K562 (cell line): ENCODE results near the gene AMN1. TPM values are rescaled to one million over a fixed set of nuclear protein-coding genes. Genes with fewer than 3 reads are reported as not detected.
A peak's percentile ranks its signal among the peaks of the same experiment; 100 is the strongest.

ENCODE experiments used
- CAMTA2 ChIP-seq: fragments of 250-450 bp; sonication (Bioruptor Pico); conservative IDR thresholded peaks from 2 replicates; pipeline ENCODE4 v1.5.1; 2022
- CHCHD3 ChIP-seq: fragments of 250-450 bp; sonication (Bioruptor Pico); IDR thresholded peaks from 2 replicates; pipeline ENCODE4 v2.1.2; 2022; ENCODE audit warnings: mild to moderate bottlenecking
- CXXC5 ChIP-seq: fragments of 250-450 bp; sonication (Bioruptor Pico); IDR thresholded peaks from 2 replicates; pipeline ENCODE4 v1.8.0; 2022; ENCODE audit warnings: inconsistent platforms, mild to moderate bottlenecking, moderate library complexity
- HMBOX1 ChIP-seq: sonication (generic); IDR thresholded peaks from 2 replicates; pipeline ENCODE4 v1.6.1; 2016
- MAZ ChIP-seq, 2 experiments: fragments of 450-650 bp in 1 of 2; sonication (generic) in 1 of 2; formaldehyde crosslinking; IDR thresholded peaks in 1 of 2; conservative IDR thresholded peaks in 1 of 2; 2 replicates each; pipeline versions ENCODE4 v1.4.0 to v1.5.0; 2020; ENCODE audit warnings: mild to moderate bottlenecking in 1 of 2, missing genetic modification reagents in 1 of 2
- NFE2 ChIP-seq: IDR thresholded peaks from 2 replicates; pipeline ENCODE4 v1.6.1; 2014; ENCODE audit warnings: antibody characterized with exemption, low read depth
- RBM25 ChIP-seq: fragments of 200-400 bp; formaldehyde crosslinking; IDR thresholded peaks from 2 replicates; pipeline ENCODE4 v1.6.1; 2018; ENCODE audit warnings: low read length, low read depth, moderate library complexity; ENCODE audit not compliant: severe bottlenecking
- SMARCB1 ChIP-seq: IDR thresholded peaks from 2 replicates; pipeline ENCODE4 v1.6.1; 2011; ENCODE audit warnings: improper control_type of control experiment, low read depth; ENCODE audit not compliant: insufficient read length
- TRIM24 ChIP-seq, 2 experiments: fragments of 450-650 bp; IDR thresholded peaks; 2 replicates each; pipeline ENCODE4 v1.6.1; 2016
- VEZF1 ChIP-seq: fragments of 200-800 bp; sonication (Bioruptor generic); IDR thresholded peaks from 2 replicates; pipeline ENCODE4 v1.6.1; 2017; ENCODE audit warnings: missing genetic modification characterization, missing compliant biosample characterization
- XRCC4 ChIP-seq: IDR thresholded peaks from one replicate; pipeline ENCODE4 v1.6.1; 2011; ENCODE audit not compliant: insufficient read depth, insufficient read length; ENCODE audit errors: extremely low read depth
- ZNF197 ChIP-seq: fragments of 200-800 bp; sonication (Bioruptor generic); IDR thresholded peaks from 2 replicates; pipeline ENCODE4 v1.6.1; 2016; ENCODE audit warnings: low read depth, missing genetic modification characterization, missing compliant biosample characterization
- ZNF436 ChIP-seq: fragments of 250-450, 450-650 bp; sonication (Bioruptor Pico); formaldehyde crosslinking; IDR thresholded peaks from 2 replicates; pipeline ENCODE4 v1.7.0; 2020; ENCODE audit warnings: mild to moderate bottlenecking
- polyA plus RNA-seq, 8 experiments: library from polyadenylated mRNA; depleted of rRNA in 4 of 8; stranded (reverse) in 5 of 8; unstranded in 3 of 8; fragments of >200 nt; fragmentation: Nextera tagmentation in 2 of 8; fragmentation: Illumina TruSeq in 1 of 8; extraction: Ambion mirVana in 2 of 8; extraction: Trizol in 1 of 8; gene quantifications; 2 replicates each; pipeline versions ENCODE4 v1.2.1 to v1.2.3, GENCODE V29; 2011 to 2014; ENCODE audit warnings: inconsistent platforms in 1 of 8, missing spikeins in 1 of 8
- total RNA-seq, 7 experiments: library from RNA; depleted of rRNA in 6 of 7; stranded (reverse); fragments of >200 nt in 6 of 7; fragmentation: Illumina TruSeq in 2 of 7; extraction: Trizol in 2 of 7; gene quantifications; 2 replicates each; pipeline versions ENCODE4 v1.2.1 to v1.2.3, GENCODE V29; 2011 to 2021; ENCODE audit warnings: low replicate concordance in 1 of 7
- TF ChIP-seq, protein P1 (sequence below): sonication (generic); formaldehyde crosslinking; IDR thresholded peaks from 2 replicates; pipeline ENCODE4 v1.8.1; 2023; ENCODE audit warnings: missing genetic modification reagents, mild to moderate bottlenecking, borderline replicate concordance
- TF ChIP-seq, protein P2 (sequence below): IDR thresholded peaks from 2 replicates; pipeline ENCODE4 v1.6.1; 2012; ENCODE audit warnings: low read depth, low read length, improper control_type of control experiment, borderline replicate concordance
- TF ChIP-seq, protein P3 (sequence below), 3 experiments: fragments of 200-800 bp in 1 of 3; sonication (Bioruptor generic) in 1 of 3; sonication (generic) in 1 of 3; formaldehyde crosslinking in 1 of 3; IDR thresholded peaks; 2 replicates each; pipeline versions ENCODE4 v1.6.1 to v1.8.0; 2016 to 2022; ENCODE audit warnings: mild to moderate bottlenecking in 2 of 3, missing compliant biosample characterization in 2 of 3, missing genetic modification characterization in 2 of 3, missing genetic modification reagents in 1 of 3

Gene AMN1
- total and polyA plus RNA-seq, 9 of the 15 experiments (the other 6 are each of a cell fraction or from before 2014, with no cell fraction given) = 5.2 to 27.6 (median 13.0) TPM

DNA sequence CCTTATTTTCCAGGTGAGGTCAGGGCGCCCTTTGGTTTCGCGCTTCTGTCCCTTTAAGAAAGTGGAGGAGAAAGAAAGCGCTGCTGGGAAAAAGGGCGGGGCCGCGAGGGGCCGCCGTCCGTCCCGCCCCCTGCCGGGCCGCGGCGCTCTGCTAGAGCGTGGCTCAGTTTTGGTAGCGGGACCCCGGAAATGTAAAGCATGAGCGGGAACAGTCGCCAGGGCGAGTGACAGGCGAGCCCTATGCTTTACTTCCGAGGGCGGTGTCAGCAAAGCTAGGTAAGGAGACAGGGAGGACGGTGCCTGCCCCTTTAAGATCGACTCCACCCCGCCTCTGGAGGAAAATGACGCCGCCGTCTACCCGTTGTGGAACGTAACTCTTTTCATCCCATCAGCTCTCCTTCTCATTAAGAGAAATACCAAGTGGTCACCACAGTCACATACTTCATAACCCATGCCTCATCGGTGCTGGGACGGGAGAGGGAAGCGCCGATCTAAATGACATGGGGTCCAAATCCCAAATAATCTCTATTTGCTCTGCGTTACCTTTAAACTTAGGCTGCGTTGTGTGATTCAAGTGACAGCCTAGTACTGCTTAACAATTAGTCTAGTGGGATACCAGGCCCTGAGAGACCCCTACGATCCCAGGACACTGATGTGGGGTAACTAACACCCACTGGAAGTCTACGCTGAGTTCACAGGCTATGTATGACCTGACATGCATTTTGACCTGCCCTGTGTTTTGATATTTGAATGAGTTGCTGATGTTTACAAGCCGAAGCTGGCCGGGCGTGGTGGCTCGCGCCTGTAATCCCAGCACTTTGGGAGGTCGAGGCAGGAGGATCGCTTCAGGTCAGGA, 69.5 kb downstream of the AMN1 start, which contains the start of gene ETFBKMT (continued):
- TF ChIP-seq, protein P1, sequence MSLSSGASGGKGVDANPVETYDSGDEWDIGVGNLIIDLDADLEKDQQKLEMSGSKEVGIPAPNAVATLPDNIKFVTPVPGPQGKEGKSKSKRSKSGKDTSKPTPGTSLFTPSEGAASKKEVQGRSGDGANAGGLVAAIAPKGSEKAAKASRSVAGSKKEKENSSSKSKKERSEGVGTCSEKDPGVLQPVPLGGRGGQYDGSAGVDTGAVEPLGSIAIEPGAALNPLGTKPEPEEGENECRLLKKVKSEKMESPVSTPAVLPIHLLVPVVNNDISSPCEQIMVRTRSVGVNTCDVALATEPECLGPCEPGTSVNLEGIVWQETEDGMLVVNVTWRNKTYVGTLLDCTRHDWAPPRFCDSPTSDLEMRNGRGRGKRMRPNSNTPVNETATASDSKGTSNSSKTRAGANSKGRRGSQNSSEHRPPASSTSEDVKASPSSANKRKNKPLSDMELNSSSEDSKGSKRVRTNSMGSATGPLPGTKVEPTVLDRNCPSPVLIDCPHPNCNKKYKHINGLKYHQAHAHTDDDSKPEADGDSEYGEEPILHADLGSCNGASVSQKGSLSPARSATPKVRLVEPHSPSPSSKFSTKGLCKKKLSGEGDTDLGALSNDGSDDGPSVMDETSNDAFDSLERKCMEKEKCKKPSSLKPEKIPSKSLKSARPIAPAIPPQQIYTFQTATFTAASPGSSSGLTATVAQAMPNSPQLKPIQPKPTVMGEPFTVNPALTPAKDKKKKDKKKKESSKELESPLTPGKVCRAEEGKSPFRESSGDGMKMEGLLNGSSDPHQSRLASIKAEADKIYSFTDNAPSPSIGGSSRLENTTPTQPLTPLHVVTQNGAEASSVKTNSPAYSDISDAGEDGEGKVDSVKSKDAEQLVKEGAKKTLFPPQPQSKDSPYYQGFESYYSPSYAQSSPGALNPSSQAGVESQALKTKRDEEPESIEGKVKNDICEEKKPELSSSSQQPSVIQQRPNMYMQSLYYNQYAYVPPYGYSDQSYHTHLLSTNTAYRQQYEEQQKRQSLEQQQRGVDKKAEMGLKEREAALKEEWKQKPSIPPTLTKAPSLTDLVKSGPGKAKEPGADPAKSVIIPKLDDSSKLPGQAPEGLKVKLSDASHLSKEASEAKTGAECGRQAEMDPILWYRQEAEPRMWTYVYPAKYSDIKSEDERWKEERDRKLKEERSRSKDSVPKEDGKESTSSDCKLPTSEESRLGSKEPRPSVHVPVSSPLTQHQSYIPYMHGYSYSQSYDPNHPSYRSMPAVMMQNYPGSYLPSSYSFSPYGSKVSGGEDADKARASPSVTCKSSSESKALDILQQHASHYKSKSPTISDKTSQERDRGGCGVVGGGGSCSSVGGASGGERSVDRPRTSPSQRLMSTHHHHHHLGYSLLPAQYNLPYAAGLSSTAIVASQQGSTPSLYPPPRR (CRISPR knock-in tag) = no peak
- TF ChIP-seq CAMTA2 (CRISPR knock-in tag) (no peak), HMBOX1 (peak; percentile 67), ZNF197 (CRISPR knock-in tag) (no peak), ZNF436 (CRISPR knock-in tag) (no peak), VEZF1 (CRISPR knock-in tag) (peak; percentile 86), MAZ (CRISPR knock-in tag; conservative IDR thresholded peaks at IDR 0.05 in 1 of 2, IDR thresholded peaks at IDR 0.05 in 1 of 2) (peak; percentile 52 to 85; a peak in 3 of 4 replicates), TRIM24 (IDR thresholded peaks at IDR 0.05) (no peak), NFE2 (0 out of 2 replicates have a peak, but pooled peaks have one; percentile 9), CHCHD3 (CRISPR knock-in tag) (no peak), CXXC5 (CRISPR knock-in tag) (peak; percentile 90), SMARCB1 (no peak), RBM25 (no peak), XRCC4 (no peak)
- TF ChIP-seq, protein P2, sequence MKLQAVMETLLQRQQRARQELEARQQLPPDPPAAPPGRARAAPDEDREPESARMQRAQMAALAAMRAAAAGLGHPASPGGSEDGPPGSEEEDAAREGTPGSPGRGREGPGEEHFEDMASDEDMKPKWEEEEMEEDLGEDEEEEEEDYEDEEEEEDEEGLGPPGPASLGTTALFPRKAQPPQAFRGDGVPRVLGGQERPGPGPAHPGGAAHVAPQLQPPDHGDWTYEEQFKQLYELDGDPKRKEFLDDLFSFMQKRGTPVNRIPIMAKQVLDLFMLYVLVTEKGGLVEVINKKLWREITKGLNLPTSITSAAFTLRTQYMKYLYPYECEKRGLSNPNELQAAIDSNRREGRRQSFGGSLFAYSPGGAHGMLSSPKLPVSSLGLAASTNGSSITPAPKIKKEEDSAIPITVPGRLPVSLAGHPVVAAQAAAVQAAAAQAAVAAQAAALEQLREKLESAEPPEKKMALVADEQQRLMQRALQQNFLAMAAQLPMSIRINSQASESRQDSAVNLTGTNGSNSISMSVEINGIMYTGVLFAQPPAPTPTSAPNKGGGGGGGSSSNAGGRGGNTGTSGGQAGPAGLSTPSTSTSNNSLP = 0 out of 2 replicates have a peak, but pooled peaks have one; percentile 43
- TF ChIP-seq, protein P3, sequence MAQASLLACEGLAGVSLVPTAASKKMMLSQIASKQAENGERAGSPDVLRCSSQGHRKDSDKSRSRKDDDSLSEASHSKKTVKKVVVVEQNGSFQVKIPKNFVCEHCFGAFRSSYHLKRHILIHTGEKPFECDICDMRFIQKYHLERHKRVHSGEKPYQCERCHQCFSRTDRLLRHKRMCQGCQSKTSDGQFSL (CRISPR knock-in tag; IDR thresholded peaks at IDR 0.05) = no peak
- TF ChIP-seq, protein P3 (tag; IDR thresholded peaks at IDR 0.05) = no peak
